Fibroblast of villous mesenchyme (primary cell): ENCODE measurements around the gene STAT5B. TPM values are rescaled to one million over a fixed set of nuclear protein-coding genes. Genes with fewer than 3 reads are reported as not detected.
"Not testable (repeated sequence)": the region's sequence is repeated elsewhere in the genome, so short reads cannot be mapped to it uniquely, and the experiment has no call there.

ENCODE experiments used
- DNase-seq: peaks from one replicate; pipeline ENCODE4 v3.0.0-alpha.2; 2010; ENCODE audit warnings: low read depth
- H3K4me3 ChIP-seq: 2 replicates; pipeline ENCODE4 v1.5.1; 2011; ENCODE audit warnings: low read depth, mild to moderate bottlenecking, low read length
- total RNA-seq: library from RNA; depleted of rRNA; stranded (reverse); fragments of >200 nt; gene quantifications from 2 replicates; pipeline ENCODE4 v1.2.3, GENCODE V29; 2012
- TF ChIP-seq, protein P1 (sequence below): IDR thresholded peaks from 2 replicates; pipeline ENCODE4 v1.5.1; 2012; ENCODE audit warnings: low read depth, mild to moderate bottlenecking, low read length; ENCODE audit not compliant: insufficient read depth

Gene STAT5B
- total RNA-seq, 1 donor: 38.4 TPM

DNA sequence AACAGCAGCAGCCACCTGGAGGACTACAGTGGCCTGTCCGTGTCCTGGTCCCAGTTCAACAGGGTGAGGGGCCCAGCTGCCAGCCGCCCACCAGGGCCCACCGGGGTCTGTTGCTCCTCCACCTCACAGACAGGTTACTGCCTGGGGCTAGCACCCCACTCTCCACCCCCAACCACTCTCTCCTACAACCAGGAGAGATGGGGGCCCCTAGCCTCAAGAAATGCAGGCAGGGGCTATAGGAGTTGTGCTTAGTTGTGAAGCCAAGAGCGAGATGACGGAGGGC, 30.1 kb upstream of the STAT5B start:
- TF ChIP-seq, protein P1, sequence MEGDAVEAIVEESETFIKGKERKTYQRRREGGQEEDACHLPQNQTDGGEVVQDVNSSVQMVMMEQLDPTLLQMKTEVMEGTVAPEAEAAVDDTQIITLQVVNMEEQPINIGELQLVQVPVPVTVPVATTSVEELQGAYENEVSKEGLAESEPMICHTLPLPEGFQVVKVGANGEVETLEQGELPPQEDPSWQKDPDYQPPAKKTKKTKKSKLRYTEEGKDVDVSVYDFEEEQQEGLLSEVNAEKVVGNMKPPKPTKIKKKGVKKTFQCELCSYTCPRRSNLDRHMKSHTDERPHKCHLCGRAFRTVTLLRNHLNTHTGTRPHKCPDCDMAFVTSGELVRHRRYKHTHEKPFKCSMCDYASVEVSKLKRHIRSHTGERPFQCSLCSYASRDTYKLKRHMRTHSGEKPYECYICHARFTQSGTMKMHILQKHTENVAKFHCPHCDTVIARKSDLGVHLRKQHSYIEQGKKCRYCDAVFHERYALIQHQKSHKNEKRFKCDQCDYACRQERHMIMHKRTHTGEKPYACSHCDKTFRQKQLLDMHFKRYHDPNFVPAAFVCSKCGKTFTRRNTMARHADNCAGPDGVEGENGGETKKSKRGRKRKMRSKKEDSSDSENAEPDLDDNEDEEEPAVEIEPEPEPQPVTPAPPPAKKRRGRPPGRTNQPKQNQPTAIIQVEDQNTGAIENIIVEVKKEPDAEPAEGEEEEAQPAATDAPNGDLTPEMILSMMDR: no peak
- no peak for DNase-seq
- H3K4me3 ChIP-seq: no peak overlapping the region

DNA sequence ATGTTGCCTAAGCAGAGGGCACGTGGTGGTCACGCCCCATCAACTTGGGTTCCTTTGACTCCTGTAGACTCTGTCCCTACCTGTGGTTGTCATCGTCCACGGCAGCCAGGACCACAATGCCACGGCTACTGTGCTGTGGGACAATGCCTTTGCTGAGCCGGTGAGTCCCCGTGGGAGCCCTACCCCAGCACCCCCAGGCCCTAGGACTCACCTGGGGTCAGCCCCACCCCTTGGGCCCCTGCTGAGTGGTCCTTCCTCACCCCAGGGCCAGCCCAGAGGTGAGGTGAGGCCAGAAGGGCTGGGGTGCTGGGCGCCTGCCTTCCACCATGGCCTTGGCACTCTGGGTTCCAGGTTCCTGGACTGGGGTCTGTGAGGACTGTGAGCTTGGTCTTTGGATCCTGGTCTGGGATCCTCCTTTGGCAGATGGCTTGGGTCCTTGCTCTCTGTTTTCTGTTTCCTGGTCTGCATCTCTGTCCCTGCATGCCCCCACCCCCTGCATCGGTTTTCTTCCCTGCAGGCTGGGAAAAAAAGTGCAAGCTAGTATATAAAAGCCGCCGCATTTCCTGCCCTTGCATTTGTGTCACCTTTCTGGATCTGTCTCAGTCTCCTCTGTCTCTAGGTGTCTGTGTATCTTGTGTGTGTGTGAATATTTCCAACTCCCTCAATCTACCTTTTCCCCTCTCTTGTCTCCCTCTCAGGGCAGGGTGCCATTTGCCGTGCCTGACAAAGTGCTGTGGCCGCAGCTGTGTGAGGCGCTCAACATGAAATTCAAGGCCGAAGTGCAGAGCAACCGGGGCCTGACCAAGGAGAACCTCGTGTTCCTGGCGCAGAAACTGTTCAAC, 29.6 kb upstream of the STAT5B start:
- TF ChIP-seq, protein P1: no peak
- no peak overlapping the region for H3K4me3 ChIP-seq
- no peak for DNase-seq

DNA sequence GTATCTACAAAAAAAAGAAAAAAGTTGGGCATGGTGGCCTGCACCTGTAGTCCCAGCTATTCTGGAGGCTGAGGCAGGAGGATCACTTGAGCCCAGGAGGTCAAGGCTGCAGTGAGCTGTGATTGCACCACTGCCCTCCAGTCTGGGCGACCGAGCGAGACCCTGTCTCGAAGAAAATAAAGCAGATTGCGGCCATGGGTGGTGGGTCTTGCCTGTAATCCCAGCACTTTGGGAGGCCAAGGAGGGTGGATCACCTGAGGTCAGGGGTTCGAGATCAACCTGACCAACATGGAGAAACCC, 28.8 kb upstream of the STAT5B start:
- DNase-seq, H3K4me3 ChIP-seq: not testable (repeated sequence)

DNA sequence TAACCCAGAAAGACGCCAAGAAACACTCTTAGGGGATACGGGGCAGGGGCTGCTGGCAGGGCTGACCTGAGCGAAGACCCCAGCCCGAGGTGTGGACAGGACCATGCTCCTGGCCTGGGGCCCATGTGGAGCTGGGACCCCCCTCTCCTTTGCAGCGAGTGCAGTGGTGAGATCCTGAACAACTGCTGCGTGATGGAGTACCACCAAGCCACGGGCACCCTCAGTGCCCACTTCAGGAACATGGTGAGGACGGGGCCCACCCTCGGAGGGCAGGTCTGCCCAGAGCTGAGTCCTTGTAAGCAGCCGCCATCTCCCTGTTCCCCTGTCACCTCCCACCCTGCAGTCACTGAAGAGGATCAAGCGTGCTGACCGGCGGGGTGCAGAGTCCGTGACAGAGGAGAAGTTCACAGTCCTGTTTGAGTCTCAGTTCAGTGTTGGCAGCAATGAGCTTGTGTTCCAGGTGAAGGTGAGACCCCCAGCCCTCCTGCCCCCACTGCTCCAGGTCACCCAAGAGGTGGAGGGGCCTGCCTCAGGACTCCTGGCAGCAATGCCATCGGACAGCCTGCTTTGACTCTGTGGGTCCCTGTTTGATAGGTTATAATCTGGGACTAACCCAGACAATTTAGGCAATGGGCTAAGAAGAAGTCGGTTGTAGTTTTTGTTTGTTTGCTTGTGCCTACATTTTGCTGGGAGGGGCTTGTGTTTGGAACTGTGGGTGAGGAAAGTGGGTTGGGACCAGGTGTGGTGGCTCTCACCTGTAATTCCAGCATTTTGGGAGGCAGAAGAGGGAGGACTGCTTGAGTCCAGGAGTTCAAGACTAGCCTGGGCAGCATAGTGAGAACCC, 28.2 kb upstream of the STAT5B start:
- no peak for DNase-seq
- TF ChIP-seq, protein P1: no peak
- H3K4me3 ChIP-seq: no peak overlapping the region

DNA sequence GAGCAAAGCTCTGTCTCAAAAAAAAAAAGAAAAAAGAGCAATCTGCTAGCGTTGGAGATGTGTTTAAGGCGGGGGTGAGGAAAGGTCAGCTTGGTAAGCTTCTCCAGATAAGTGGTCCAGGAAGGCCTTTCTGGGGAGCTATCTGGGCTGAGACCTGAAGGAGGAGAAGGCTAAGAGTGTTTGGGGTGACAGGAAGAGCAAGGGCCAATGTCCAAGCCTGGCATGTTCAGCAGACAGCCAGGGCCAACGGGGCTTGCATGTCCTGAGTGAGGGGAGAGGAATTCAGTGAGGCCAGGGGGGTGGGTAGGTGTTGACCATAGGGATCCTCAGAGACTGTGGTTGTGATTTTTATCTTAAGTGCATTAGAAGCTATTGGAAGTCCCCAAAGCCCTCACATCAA, 27.5 kb upstream of the STAT5B start:
- TF ChIP-seq, protein P1: no peak
- no peak for DNase-seq
- no peak overlapping the region for H3K4me3 ChIP-seq

DNA sequence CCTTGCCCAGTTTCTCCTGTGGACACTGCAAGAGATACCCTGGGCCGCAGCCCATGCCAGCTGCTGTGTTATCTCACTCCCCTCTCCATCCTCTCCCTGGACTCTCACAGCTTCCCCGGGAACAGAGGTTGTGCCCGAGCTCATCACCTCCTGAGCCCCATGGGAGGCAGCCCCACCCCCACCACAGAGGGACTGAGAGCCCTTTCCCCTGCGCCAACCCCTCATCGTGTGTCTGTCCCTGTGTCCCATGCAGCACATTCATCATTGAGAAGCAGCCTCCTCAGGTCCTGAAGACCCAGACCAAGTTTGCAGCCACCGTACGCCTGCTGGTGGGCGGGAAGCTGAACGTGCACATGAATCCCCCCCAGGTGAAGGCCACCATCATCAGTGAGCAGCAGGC, 24.8 kb upstream of the STAT5B start:
- DNase-seq: no peak
- no peak overlapping the region for H3K4me3 ChIP-seq
- TF ChIP-seq, protein P1: no peak

DNA sequence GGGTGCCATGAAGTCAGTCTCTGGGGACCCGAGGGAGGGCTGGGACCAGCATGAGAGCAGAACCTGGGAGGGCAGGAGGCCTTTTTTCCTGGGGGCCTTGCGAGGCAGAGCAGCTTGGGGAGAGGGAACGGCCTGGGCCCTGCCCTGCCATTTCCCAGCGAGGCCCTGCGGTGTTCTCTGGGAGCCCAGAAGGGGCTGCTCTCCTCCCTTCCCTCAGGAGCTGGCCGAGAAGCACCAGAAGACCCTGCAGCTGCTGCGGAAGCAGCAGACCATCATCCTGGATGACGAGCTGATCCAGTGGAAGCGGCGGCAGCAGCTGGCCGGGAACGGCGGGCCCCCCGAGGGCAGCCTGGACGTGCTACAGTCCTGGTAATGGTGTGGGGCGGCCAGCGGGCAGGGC, 23.7 kb upstream of the STAT5B start:
- DNase-seq, H3K4me3 ChIP-seq: not testable (repeated sequence)

DNA sequence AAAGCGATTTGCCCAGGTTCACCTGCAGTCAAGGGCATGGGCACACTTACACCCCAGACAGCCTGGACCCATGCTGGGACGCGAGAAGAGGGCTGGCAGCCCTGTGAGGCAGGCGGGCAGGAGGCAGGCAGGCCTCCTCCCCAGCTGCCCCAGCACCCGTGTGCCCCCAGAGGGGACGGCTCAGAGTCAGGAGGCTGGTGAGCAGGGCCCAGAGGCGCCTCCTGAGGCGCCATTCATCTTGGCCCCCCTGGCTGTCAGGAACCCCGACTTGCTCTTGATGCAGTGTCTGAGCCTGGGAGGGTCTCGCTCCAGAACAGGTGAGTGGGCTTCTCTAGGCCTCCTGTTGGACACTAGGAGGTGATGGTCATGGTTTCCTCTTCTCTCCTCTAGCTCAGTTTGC, 23.2 kb upstream of the STAT5B start:
- H3K4me3 ChIP-seq, DNase-seq: not testable (repeated sequence)

DNA sequence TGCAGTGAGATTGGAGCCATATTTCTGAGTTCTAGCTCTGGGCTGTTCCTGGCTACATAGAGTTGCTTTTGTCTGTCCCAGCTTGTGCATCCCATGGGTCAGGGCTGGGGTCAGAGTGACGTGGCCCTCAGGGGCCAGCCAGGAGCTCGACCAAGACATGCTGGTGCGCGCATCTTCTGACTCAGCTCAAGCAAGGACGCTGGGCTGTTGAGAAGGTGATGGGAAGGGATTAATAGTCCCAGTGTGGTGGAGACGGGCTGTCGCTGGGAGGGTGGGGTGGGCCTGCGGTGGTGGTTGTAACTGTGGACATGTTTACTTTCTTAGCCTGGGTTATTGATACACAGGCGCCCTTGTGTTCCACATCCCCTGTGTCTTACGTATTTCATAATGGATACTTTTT, 21.6 kb upstream of the STAT5B start:
- not testable (repeated sequence) for DNase-seq, H3K4me3 ChIP-seq
